ENCODE data around the gene TRIM46.

The TRIM46 gene

DNA sequence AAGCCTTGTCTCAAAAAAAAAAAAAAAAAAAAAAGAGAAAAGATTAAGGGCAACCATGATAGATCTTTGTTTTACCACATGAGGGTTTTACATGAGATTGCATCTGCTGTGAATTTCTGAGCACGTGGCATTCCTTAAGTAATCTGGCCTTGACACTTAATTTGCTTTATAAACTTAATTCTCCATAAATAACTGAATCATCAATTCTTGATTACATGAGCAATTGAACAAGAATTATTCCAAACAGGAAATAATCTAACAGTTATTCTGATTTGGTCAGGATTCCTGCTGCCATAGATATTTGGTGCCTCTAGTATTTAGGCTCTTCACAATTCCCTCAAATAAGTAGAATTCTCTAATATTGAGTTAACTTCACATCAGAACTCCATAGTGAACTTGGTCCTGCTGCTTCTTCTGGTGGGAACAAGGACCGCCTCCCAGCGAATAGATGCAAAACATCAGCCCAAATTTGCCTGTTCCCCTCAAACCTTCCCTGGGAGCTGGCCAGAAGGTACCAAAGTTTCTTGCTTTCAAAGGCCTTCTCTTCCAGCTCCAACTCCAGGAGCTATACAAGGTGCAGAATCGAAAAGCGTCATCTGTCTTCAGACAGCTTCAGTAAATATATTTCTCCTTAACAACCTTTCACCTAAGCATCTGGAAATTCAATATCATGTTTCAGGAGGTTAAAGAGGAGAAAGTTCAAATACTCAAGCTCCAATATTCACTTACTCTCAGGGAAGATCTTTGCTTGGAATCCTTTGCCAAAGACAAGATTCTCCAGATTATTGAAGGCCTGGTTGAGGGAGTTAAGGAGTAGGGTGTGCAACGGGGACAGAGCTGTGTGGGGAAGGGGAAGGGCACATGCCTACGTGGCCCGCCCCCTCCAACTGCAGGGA, 1.6 kb upstream of the TRIM46 start:
- no peak for DNase-seq (ENCODE audit: low read depth)

DNA sequence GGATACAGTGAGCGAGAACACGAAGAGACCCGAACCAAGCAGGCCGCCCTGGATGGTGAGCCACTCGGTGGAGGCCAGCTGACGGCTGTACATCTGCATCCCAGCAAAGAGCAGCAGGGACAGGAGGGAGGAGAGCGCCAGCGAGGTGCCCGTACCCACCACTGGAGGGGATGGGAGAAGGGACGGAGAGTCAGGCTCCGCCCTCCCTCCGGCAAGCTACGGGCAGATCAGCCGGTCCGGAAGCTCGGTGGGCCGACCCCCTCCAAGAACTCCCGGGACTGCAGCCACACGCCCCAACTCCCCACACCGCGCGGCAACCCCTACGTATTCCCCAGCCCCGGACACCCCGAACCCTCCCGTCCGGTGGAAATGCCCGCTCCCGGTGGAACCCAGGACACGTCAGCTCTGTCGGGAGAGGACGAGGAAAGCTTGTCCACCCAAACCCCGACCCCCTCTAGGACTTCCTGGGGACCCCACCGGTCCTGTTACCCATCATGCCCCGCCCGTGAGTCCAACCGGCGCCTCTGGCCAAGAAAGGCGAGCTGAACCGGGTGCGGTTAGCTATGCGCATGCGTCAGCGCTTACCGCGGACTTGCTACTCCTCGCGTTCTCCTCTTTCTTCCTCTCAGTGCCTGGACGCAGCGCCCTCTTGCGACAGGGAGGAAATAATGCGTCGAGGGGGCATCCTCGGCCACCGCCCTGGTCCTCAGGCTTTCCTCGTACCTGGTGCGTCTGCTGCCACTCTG, 744 bp upstream of the TRIM46 start, which contains the start of gene KRTCAP2:
TSS of gene KRTCAP2 (minus strand) at position 573 of the 746 bp plus-strand sequence. CDS start at position 493, 80 bp downstream.
- peak; percentile 93 for DNase-seq (ENCODE audit: low read depth)

DNA sequence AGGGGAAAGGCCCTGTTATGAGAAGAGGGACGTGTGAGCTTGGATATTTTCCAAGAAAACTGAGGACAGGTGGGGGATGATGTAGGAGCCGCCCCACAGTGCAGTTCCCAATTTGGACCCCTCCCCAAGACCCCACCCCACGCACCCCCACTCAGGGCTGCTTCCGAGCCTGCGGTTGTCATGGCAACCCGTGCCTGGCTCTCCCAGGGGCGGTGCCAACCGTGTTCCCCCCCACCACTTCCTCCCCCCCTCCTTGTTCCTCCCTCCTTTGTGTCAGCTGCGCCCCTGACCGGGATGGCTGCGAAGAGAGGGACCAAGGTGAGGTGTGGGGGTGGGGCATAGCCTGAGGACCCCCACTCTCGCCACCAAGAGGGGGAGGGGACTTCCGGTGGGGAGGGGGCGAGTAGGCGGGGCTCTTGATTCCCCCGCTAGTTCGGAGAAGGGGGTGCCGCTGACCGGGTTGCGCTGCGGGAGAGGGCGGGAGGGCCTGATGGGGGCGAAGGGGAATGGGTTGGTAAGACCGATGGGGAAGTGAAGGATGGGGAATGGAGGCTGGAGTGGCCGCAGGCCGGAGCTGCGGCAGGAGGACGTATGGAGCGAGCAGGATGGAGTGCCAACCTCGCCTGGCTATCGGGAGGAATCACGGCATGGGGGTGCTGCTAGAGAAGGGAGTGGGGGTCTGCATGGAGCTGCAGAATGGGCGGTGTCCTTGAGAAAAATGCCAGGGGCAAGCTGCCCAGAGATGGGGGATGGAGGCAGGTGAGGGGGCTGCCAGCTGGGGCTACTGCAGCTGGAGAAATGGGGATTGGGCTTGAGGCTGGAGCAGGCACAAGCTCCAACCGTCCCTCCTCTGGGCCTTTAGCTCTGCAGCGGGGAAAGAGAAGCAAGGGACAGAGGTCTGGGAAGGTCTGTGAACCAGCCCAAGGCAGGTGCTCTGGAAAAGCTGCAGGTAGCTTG, 953 bp downstream of the TRIM46 start:
- DNase-seq (ENCODE audit: low read depth), result no peak

DNA sequence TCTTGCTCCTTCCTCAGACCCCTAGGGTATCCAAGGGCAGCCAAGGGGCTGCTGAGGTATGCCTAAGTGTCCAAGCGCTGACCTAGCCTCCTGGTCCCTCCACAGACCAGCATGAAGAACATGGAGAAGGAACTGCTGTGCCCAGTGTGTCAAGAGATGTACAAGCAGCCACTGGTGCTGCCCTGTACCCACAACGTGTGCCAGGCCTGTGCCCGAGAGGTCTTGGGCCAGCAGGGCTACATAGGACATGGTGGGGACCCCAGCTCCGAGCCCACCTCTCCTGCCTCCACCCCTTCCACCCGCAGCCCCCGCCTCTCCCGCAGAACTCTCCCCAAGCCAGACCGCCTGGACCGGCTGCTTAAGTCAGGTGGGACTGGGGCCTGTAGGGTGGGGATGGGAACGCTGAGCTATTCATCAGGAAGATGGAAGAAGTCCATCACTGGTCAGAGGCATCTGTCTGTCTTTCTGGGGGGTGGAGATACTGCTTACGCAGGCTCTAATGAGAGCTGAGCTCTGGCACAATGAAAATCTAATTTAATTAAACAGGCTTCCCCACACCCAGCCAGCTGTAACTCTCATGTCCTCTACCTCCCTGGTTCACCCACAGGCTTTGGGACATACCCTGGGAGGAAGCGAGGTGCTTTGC, 1.8 kb downstream of the TRIM46 start:
- DNase-seq (ENCODE audit: low read depth), result no peak

DNA sequence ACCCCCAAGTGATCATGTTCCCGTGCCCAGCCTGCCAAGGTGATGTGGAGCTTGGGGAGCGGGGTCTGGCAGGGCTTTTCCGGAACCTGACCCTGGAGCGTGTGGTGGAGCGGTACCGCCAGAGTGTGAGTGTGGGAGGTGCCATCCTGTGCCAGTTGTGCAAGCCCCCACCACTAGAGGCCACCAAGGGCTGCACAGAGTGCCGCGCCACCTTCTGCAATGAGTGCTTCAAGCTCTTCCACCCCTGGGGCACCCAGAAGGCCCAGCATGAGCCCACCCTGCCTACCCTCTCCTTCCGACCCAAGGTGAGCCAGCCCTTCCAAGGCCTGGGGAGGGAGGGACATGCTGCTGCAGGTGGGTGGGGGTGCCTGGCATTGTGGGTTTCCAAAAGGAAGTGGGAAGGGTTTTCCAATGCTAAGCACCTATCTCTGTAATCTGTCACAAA, 2.3 kb downstream of the TRIM46 start:
- no peak for DNase-seq (ENCODE audit: low read depth)

DNA sequence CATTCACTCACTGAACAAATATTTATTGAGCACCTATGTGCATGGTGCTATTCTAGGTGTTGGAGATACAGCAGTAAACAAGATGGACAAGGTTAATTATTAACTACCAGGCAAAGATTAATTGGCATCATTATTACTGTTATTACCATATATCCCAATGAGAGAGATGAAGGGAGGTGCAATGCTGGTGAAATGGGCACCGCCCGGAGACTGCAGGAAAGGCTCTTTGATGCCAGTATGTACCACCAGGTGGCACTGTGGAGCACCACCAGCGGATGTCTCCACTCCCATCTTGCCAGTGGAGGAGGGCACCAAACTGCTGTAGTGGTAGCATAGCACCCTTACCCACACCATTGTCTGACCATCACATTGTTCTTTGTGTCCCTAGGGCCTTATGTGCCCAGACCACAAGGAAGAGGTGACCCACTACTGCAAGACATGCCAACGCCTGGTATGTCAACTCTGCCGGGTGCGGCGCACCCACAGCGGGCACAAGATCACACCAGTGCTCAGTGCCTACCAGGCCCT, 3.0 kb downstream of the TRIM46 start:
- DNase-seq (ENCODE audit: low read depth), result peak; percentile 68

DNA sequence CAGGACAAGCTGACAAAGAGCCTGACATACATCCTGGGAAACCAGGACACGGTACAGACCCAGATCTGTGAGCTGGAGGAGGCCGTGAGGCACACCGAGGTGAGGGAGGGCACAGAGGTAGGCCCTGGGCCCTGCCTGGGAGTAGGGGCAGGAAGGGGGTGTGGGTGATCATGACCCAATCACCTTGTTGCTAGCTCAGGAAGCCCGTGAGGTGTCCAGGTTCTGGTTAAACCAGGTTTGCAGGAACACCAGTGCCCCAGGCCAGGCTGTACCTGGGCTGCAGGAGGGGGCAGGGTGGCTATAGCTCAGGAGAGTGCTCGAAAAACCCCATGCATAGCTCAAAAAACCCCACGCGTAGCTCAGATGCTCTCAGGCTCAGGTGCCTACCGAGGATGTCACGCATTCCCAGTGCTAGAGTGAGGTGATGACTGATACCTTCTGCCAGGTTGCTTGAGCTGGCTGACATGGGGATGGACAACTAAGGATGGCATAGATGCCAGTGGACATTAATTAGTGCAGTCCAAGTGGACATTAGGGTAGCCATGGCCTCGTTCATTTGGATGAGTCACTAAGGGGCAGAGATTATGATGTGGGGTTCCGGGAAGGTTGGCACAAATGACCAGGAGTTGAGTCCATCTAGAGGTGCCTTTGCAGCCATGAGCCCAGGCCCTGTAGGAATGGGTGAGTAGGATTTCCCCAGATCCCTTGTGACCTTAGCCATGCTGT, 3.7 kb downstream of the TRIM46 start:
- DNase-seq (ENCODE audit: low read depth), result no peak

DNA sequence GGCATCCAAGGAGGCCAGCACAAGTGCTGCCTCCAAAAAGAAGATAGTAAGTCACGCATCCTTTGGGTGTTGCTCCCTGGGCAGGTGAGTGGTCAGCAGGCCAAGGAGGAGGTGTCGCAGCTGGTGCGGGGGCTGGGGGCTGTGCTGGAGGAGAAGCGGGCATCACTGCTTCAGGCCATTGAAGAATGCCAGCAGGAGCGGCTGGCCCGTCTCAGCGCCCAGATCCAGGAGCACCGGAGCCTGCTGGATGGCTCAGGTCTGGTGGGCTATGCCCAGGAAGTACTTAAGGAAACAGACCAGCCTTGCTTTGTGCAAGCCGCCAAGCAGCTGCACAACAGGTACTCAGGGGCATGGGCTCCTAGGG, 4.3 kb downstream of the TRIM46 start:
- no peak for DNase-seq (ENCODE audit: low read depth)

DNA sequence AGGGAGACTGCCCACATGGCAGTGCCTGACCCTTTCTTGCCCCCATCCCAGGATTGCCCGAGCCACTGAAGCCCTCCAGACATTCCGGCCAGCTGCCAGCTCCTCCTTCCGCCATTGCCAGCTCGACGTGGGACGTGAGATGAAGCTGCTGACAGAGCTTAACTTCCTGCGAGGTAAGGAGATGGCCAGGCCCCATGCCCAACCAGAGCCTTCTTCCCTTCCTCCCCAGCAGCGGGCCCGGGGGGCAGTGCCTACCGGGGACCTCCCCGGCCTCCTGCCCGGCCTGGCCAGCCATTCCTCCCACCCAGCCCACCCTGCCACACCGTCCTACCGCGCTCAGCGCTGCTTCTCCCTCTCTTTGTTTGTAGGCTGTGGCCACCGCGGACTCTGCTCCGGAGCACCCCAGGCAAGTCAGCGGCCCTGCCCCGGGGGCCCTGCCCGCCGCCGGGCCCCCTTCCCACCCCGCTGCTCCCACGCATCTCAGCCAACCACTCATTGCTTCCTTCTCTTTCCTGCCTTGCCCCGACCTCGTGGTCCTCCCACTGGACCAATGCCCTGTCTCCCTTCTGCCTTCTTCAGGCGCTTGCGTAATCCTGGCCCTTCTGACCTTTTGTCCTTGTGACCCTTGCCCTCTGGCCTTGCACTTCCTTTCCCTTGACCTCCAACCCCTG, 4.9 kb downstream of the TRIM46 start:
- no peak for DNase-seq (ENCODE audit: low read depth)

DNA sequence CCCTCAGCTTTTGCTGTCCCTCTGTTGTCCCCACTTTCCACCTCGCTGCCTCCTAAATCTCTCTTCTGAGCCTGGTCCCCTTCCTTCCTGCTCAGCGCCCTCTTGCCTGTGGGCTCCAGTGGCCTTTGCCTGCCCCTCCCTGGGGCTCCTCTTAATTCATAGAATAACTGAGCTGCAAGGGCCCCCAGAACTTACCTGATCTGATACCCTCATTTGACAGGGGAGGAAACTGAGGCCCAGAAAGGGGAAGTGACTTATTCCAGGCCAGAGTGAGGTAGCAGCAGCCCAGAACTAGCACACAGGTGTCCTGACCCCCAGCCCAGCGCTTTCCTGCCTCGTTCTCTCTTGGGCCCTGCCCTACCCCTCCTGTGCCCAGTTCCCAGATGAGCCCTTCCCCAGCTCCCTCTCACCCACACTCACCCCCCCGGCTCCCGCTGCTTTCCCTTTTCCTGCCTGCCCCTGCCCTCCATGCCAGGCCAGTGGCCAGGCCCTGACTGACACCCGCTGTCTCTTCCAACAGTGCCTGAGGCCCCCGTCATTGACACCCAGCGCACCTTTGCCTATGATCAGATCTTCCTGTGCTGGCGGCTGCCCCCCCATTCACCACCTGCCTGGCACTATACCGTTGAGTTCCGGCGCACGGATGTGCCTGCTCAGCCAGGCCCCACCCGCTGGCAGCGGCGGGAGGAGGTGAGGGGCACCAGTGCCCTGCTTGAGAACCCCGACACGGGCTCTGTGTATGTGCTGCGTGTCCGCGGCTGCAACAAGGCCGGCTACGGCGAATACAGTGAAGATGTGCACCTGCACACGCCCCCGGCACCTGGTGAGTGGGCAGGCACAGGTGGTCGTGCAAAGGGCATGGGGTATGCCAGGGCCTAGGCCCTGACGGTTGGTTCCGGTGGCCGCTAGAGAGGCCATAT, 5.7 kb downstream of the TRIM46 start:
- DNase-seq (ENCODE audit: low read depth), result no peak

DNA sequence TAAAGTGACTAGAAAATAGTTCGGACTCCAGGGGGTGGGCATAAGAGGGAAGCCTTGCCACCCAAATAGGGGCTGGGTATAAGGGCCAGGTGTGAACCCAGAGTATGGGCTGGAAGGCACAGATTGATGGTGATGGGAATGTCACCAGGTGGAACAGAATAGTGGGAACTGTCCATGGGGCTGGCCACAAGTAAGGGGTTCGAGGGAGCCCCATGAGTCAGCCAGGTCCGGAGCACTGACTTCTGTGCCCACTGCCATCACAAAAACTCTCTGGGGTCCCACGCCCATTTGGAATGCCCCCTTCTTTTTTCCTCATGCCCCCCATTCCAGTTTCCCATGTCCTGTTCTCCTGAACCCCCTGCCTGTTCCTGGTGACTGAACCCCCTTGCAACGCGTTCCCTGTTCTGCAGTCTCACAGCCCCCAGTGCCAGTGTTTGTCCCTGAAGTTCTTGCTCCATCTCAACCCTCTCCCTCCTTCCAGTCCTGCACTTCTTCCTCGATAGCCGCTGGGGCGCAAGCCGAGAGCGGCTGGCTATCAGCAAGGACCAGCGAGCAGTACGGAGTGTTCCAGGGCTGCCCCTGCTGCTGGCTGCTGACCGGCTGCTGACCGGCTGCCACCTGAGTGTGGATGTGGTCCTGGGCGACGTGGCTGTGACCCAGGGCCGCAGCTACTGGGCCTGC, 7.9 kb downstream of the TRIM46 start:
- DNase-seq (ENCODE audit: low read depth), result no peak

DNA sequence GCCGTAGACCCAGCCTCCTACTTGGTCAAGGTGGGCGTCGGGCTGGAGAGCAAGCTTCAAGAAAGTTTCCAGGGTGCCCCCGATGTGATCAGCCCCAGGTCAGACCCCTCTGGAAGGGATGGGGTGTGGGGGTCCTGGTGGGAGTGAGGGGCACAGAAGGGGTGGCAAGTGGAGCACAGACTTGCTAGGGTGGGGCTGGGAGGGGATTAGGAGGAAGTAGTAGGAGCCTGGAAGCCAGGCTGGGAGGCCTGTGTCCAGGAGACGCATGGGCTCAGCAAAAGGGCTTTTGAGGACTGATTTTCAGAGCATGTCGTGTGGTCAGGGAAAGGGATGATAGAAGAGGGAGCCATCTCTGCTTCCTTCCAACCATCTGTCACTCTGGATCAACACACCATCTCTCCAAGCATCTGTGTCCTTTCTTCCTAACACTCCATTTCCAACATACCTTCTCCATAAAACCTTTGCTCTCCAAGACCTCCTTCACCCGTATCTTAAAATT, 8.5 kb downstream of the TRIM46 start:
- no peak for DNase-seq (ENCODE audit: low read depth)

DNA sequence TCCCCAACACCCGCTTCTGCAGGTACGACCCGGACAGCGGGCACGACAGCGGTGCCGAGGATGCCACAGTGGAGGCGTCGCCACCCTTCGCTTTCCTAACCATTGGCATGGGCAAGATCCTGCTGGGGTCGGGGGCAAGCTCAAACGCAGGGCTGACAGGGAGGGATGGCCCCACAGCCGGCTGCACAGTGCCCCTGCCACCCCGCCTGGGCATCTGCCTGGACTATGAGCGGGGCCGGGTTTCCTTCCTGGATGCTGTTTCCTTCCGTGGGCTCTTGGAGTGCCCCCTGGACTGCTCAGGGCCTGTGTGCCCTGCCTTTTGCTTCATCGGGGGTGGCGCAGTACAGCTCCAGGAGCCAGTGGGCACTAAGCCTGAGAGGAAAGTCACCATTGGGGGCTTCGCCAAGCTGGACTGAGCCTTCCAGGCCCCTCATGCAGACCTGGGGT, 10.1 kb downstream of the TRIM46 start:
- DNase-seq (ENCODE audit: low read depth), result no peak

DNA sequence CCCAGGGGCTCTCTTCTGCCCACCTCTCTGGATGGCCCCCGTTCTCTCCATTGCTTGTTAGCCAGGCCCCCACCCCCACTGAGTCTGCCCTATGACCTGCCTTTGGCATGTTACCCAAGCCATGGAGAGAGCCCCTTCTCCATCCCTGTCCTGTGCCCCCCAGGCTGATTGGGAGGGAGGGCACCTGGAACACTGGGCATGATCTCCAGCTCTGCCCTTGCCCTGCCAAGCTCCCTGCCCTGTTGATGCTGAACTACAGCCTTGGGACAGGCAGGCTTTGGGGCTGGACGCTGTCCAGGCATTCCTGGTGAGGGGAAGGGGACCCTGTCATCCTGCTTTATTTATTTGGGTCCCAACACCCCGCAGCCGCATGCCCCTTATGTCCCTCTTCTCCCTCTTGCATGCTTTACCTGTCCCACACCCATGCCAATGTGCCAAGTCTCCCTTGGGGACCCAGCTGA, 10.7 kb downstream of the TRIM46 start:
- no peak for DNase-seq (ENCODE audit: low read depth)

DNA sequence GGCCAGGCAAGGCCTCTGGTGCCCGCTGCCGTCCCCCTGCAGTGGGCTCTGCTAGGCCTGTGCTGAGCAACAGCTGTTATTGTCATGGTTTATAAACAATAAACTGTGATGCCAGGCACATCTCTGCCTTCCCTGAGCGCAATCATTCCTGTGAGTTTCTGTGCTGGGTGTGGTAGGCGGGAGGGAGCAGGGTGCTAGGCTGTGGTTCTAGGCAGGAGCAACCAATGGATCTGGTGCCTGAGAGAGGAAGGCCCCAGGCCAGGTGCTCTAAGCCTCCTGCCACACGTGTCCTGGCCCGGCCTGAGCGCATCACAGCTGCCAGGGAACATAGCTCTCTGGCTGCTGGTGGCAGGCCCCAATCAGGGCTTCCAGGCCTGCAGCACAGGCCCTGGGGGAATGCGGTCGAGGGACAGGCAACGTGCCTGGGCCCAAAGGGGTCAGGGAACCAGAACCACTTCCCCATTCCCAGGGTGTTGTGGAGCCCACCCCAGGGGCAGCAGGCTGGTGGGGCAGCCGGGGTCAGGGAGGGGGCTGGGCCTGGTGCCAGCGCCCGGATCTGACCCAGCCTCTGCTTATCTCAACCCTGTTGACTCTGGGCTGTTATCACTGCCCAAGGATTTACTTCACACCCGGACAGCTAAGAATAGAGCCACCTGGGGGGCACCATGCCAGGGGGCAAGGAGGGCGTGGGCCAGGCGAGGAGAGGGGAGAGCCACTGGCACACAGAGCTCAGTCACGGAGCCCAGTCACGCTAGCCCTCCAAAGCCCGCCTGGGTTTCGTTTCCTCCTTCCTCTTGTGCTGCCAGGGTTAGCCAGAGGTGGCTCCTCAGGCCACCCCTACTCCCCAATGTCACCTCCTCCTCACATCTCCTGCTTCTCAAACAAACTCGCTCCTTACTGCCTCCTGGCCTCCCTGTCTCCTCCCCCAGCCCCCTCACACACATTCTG, 11.5 kb downstream of the TRIM46 start:
- peak; percentile 68 for DNase-seq (ENCODE audit: low read depth)

DNA sequence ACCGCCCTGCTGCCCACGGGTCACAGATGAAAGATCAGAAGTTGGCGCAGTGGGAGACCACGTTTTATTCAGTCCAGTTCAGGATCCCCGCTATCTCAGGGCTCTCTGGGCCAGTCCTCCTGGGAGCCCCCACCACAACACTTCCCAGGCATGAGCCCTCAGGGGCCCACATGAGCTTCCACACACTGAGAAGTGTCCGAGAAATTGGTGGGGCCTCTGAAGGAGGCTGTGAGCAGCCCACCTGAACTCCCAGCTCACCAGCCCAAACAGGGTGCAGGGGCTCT, 12.1 kb downstream of the TRIM46 start:
- DNase-seq (ENCODE audit: low read depth), result no peak

Data from CMK (cell line).